ENCODE data around the gene PIP4K2B. TPM values are rescaled to one million over a fixed set of nuclear protein-coding genes. Genes with fewer than 3 reads are reported as not detected.

PIP4K2B gene
- total and polyA plus RNA-seq, 2 of the 8 experiments (the other 6 are each of a cell fraction or from before 2014, with no cell fraction given), result 21.5 to 57.8 TPM

GRCh38 chr17:38747463-38748148, 51.8 kb downstream of the PIP4K2B start (continued):
- TF ChIP-seq GTF2F1 (IDR thresholded peaks at IDR 0.05; ENCODE audit: borderline replicate concordance, low read depth, low read length), result no peak
- TF ChIP-seq BACH1 (IDR thresholded peaks at IDR 0.05; ENCODE audit: low read length), result peak; percentile 52; the same call in 1 of the 2 replicates
- TF ChIP-seq TAF1 (IDR thresholded peaks at IDR 0.05; ENCODE audit: low read depth, low read length), result peak; percentile 3; the same call in 1 of the 2 replicates
- TF ChIP-seq CHD1 (IDR thresholded peaks at IDR 0.05; ENCODE audit: low read depth, low read length), result no peak
- peak; percentile 37; the same call in 1 of the 2 replicates for TF ChIP-seq PHF8 (conservative IDR thresholded peaks at IDR 0.05; ENCODE audit: low read depth, low read length)
- TF ChIP-seq, protein P1, sequence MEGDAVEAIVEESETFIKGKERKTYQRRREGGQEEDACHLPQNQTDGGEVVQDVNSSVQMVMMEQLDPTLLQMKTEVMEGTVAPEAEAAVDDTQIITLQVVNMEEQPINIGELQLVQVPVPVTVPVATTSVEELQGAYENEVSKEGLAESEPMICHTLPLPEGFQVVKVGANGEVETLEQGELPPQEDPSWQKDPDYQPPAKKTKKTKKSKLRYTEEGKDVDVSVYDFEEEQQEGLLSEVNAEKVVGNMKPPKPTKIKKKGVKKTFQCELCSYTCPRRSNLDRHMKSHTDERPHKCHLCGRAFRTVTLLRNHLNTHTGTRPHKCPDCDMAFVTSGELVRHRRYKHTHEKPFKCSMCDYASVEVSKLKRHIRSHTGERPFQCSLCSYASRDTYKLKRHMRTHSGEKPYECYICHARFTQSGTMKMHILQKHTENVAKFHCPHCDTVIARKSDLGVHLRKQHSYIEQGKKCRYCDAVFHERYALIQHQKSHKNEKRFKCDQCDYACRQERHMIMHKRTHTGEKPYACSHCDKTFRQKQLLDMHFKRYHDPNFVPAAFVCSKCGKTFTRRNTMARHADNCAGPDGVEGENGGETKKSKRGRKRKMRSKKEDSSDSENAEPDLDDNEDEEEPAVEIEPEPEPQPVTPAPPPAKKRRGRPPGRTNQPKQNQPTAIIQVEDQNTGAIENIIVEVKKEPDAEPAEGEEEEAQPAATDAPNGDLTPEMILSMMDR (IDR thresholded peaks at IDR 0.05; ENCODE audit: control extremely low read depth in 1 of 3, insufficient read depth in 1 of 3, low read depth in 1 of 3, low read length in 3 of 3), result no peak
- no peak for TF ChIP-seq TEAD4 (IDR thresholded peaks at IDR 0.05; ENCODE audit: low read depth, low read length)
- no peak for TF ChIP-seq E2F6 (IDR thresholded peaks at IDR 0.05)
- TF ChIP-seq KDM1A (IDR thresholded peaks at IDR 0.05; ENCODE audit: borderline replicate concordance, low read length), result no peak
- TF ChIP-seq KDM4A (IDR thresholded peaks at IDR 0.05; ENCODE audit: low read depth, low read length, severe bottlenecking), result peak; percentile 72
- TF ChIP-seq ASH2L (IDR thresholded peaks at IDR 0.05; ENCODE audit: low read length), result peak; percentile 62
- TF ChIP-seq RBBP5 (IDR thresholded peaks at IDR 0.05; ENCODE audit: borderline replicate concordance, low read depth, low read length), result peak; percentile 32
- no peak for TF ChIP-seq ZNF274 (IDR thresholded peaks at IDR 0.05; ENCODE audit: borderline replicate concordance, extremely low read depth, low read length)
- TF ChIP-seq SP1 (IDR thresholded peaks at IDR 0.05; ENCODE audit: low read depth, low read length), result no peak

Measured in H1 (cell line).